B cell (primary cell): ENCODE data around the gene ZNF410.

Experiments
- CTCF ChIP-seq: fragments of 200-600 bp; IDR thresholded peaks from one replicate; pipeline ENCODE4 v1.8.0; 2022; ENCODE audit warnings: antibody characterized with exemption, mild to moderate bottlenecking
- EZH2 ChIP-seq: IDR thresholded peaks from 2 replicates; pipeline ENCODE4 v1.6.1; 2012; ENCODE audit warnings: borderline replicate concordance, low read depth, mild to moderate bottlenecking, moderate library complexity, low read length; ENCODE audit not compliant: insufficient read depth, poor library complexity, severe bottlenecking

DNA sequence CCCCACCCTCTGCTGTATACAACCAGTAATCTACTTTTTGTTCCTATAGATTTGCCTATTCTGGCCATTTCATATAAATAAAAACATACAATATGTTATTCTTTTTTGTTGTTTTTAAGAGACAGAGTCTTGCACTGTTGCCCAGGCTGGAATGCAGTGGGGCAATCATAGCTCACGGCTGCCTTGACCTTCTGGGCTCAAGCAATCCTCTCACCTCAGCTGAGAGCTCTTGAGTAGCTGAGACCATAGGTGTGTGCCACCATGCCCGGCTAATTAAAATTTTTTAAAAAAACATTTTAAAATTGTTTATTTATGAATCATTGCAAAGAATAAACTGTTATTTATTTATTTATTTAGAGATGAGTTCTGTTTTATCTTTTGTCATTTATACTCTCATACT is 23.4 kb upstream of the ZNF410 start:
- no peak for TF ChIP-seq CTCF
- TF ChIP-seq EZH2, result no peak
